GM12878 (cell line): ENCODE data around the gene METTL13. TPM values are rescaled to one million over a fixed set of nuclear protein-coding genes. Genes with fewer than 3 reads are reported as not detected.

Experiments used
- CBFB ChIP-seq: IDR thresholded peaks from 2 replicates; pipeline ENCODE4 v1.6.1; 2016; ENCODE audit warnings: antibody characterized with exemption, low read depth
- CBX3 ChIP-seq: fragments of 200-600 bp; sonication (generic); IDR thresholded peaks from 2 replicates; pipeline ENCODE4 v1.6.1; 2016; ENCODE audit warnings: low read depth, borderline replicate concordance
- IKZF2 ChIP-seq, 2 experiments: fragments of 450-650 bp; IDR thresholded peaks; 2 replicates each; pipeline ENCODE4 v1.6.1; 2017; ENCODE audit warnings: mild to moderate bottlenecking in 2 of 2, moderate library complexity in 2 of 2
- MLLT1 ChIP-seq: fragments of 450-650 bp; IDR thresholded peaks from 2 replicates; pipeline ENCODE4 v1.6.1; 2016; ENCODE audit warnings: mild to moderate bottlenecking
- NFYB ChIP-seq: IDR thresholded peaks from 2 replicates; pipeline ENCODE4 v1.6.1; 2011; ENCODE audit warnings: low read depth, mild to moderate bottlenecking, low read length, improper control_type of control experiment, moderate library complexity; ENCODE audit not compliant: insufficient read depth
- POLR2A ChIP-seq: IDR thresholded peaks from 2 replicates; pipeline ENCODE4 v1.6.1; 2011; ENCODE audit warnings: low read depth, mild to moderate bottlenecking, low read length
- RAD51 ChIP-seq: fragments of 450-650 bp; IDR thresholded peaks from 2 replicates; pipeline ENCODE4 v1.6.1; 2016; ENCODE audit warnings: moderate library complexity, mild to moderate bottlenecking, inconsistent platforms
- SREBF2 ChIP-seq: IDR thresholded peaks from 2 replicates; pipeline ENCODE4 v1.6.1; 2012; ENCODE audit warnings: mild to moderate bottlenecking, low read length
- TAF1 ChIP-seq: IDR thresholded peaks from 2 replicates; pipeline ENCODE4 v1.6.1; 2011; ENCODE audit warnings: mild to moderate bottlenecking, low read depth, low read length, borderline replicate concordance
- USF2 ChIP-seq: IDR thresholded peaks from 2 replicates; pipeline ENCODE4 v1.6.1; 2011; ENCODE audit warnings: low read depth, low read length, improper control_type of control experiment, borderline replicate concordance
- ZBTB11 ChIP-seq: fragments of 450-650 bp; formaldehyde crosslinking; IDR thresholded peaks from 2 replicates; pipeline ENCODE4 v1.5.0; 2022; ENCODE audit warnings: mild to moderate bottlenecking, missing genetic modification characterization
- ZBTB40 ChIP-seq: fragments of 450-650 bp; IDR thresholded peaks from 2 replicates; pipeline ENCODE4 v1.6.1; 2016; ENCODE audit warnings: mild to moderate bottlenecking, moderate library complexity, borderline replicate concordance
- ZNF207 ChIP-seq: fragments of 450-650 bp; IDR thresholded peaks from 2 replicates; pipeline ENCODE4 v1.6.1; 2014; ENCODE audit warnings: antibody characterized with exemption, mild to moderate bottlenecking, borderline replicate concordance
- ZNF24 ChIP-seq: fragments of 450-650 bp; IDR thresholded peaks from 2 replicates; pipeline ENCODE4 v1.6.1; 2017; ENCODE audit warnings: antibody characterized with exemption, mild to moderate bottlenecking
- ZNF687 ChIP-seq: fragments of 450-650 bp; IDR thresholded peaks from 2 replicates; pipeline ENCODE4 v1.6.1; 2017; ENCODE audit warnings: mild to moderate bottlenecking, moderate library complexity
- polyA plus RNA-seq, 11 experiments: library from polyadenylated mRNA; depleted of rRNA in 4 of 11; unstranded in 6 of 11; stranded (reverse) in 5 of 11; fragments of >200 nt; fragmentation: Nextera tagmentation in 4 of 11; fragmentation: Illumina TruSeq in 1 of 11; extraction: Ambion mirVana in 4 of 11; extraction: Trizol in 1 of 11; gene quantifications; 1 replicate in 1 of 11; 2 replicates in 10 of 11; pipeline versions ENCODE4 v1.2.1 to v1.2.3, GENCODE V29; 2011 to 2016; ENCODE audit warnings: inconsistent platforms in 2 of 11, missing spikeins in 2 of 11, low read depth in 1 of 11
- total RNA-seq, 4 experiments: library from RNA; depleted of rRNA in 3 of 4; stranded (reverse); fragments of >200 nt in 3 of 4; fragmentation: Illumina TruSeq in 1 of 4; extraction: Trizol in 1 of 4; gene quantifications; 2 replicates each; pipeline versions ENCODE4 v1.2.1 to v1.2.3, GENCODE V29; 2013 to 2021

Gene METTL13
- total and polyA plus RNA-seq, 10 of the 15 experiments (the other 5 are each of a cell fraction or from before 2014, with no cell fraction given), result 12.2 to 47.2 (median 35.0) TPM

GRCh38 chr1:171781176-171781875 is at the start of gene METTL13 (continued):
- 0 out of 2 replicates have a peak, but pooled peaks have one; percentile 32 for TF ChIP-seq MLLT1
- peak; percentile 92 for TF ChIP-seq NFYB
- peak; percentile 60 to 66; a peak in 1 of 4 replicates for TF ChIP-seq IKZF2 (IDR thresholded peaks at IDR 0.05)
- peak; percentile 75 for TF ChIP-seq TAF1
- TF ChIP-seq RAD51, result peak; percentile 73
- TF ChIP-seq ZNF24, result no peak
- peak; percentile 96 for TF ChIP-seq POLR2A
- peak; percentile 54; the same call in 1 of the 2 replicates for TF ChIP-seq ZNF687
- no peak for TF ChIP-seq CBX3
- TF ChIP-seq ZNF207, result 0 out of 2 replicates have a peak, but pooled peaks have one; percentile 8
- no peak; the same call in 1 of the 2 replicates for TF ChIP-seq USF2
- no peak for TF ChIP-seq SREBF2
- TF ChIP-seq ZBTB11 (CRISPR knock-in tag), result no peak
- TF ChIP-seq CBFB, result peak; percentile 72
- TF ChIP-seq ZBTB40, result peak; percentile 89; the same call in 1 of the 2 replicates
